Hematopoietic multipotent progenitor cell treated with erythropoietin and hydrocortisone succinate and interleukin-3 and kit ligand, for 6 days (in vitro differentiated cells): ENCODE measurements around the gene INHBC.
"Not testable (repeated sequence)": the region's sequence is repeated elsewhere in the genome, so short reads cannot be mapped to it uniquely, and the experiment has no call there.

Experiments used
- DNase-seq: peaks from one replicate; pipeline ENCODE4 v3.0.0-alpha.2; 2015

INHBC gene

GRCh38 chr12:57430112-57430930 is 4.3 kb upstream of the INHBC start:
- peak; percentile 65 for DNase-seq

- DNase-seq, result peak; percentile 98
These were observed 3.5 kb upstream of the INHBC start, which contains the start of gene R3HDM2 for GRCh38 chr12:57430931-57431566. Gene R3HDM2, minus strand, starts transcription at chr12:57431043. Its CDS starts 120,615 bp downstream, at chr12:57310428.

GRCh38 chr12:57431654-57432188 is 2.9 kb upstream of the INHBC start:
- DNase-seq, result no peak

GRCh38 chr12:57433370-57433769 is 1.2 kb upstream of the INHBC start:
- DNase-seq, result no peak

- DNase-seq, result peak; percentile 47
These were observed 709 bp downstream of the INHBC start for GRCh38 chr12:57435293-57435692.

- no peak for DNase-seq
These were observed 3.8 kb downstream of the INHBC start for GRCh38 chr12:57438400-57438799.

- DNase-seq, result no peak
These were observed 5.2 kb downstream of the INHBC start for GRCh38 chr12:57439762-57440266.

GRCh38 chr12:57441393-57441792 is 6.8 kb downstream of the INHBC start:
- DNase-seq, result not testable (repeated sequence)

GRCh38 chr12:57441846-57442427 is 7.4 kb downstream of the INHBC start:
- DNase-seq, result peak; percentile 51

- not testable (repeated sequence) for DNase-seq
These were observed 9.8 kb downstream of the INHBC start for GRCh38 chr12:57444337-57444736.

GRCh38 chr12:57444744-57445143 is 10.2 kb downstream of the INHBC start:
- DNase-seq, result peak; percentile 27

GRCh38 chr12:57446292-57446960 is 11.8 kb downstream of the INHBC start:
- DNase-seq, result no peak

- no peak for DNase-seq
These were observed 14.1 kb downstream of the INHBC start for GRCh38 chr12:57448669-57449068.

- no peak for DNase-seq
These were observed 14.8 kb downstream of the INHBC start for GRCh38 chr12:57449375-57449774.

GRCh38 chr12:57450057-57450456 is 15.5 kb downstream of the INHBC start:
- DNase-seq, result no peak

GRCh38 chr12:57451233-57451778 is 16.7 kb downstream of the INHBC start:
- no peak for DNase-seq

- no peak for DNase-seq
These were observed 17.8 kb downstream of the INHBC start for GRCh38 chr12:57452181-57452936.

GRCh38 chr12:57452937-57453509 is 18.4 kb downstream of the INHBC start:
- peak; percentile 84 for DNase-seq

- no peak for DNase-seq
These were observed 19.6 kb downstream of the INHBC start for GRCh38 chr12:57454213-57454565.

- no peak for DNase-seq
These were observed 20.2 kb downstream of the INHBC start, which contains the start of gene INHBE for GRCh38 chr12:57454566-57455373. Gene INHBE, plus strand, starts transcription at chr12:57455307. Its CDS starts 230 bp downstream, at chr12:57455537.
